Neural cell (in vitro differentiated cells): Measurements from ENCODE around the gene ROBO4.

ENCODE experiments used
- CTCF ChIP-seq: fragments of 450-650 bp; IDR thresholded peaks from 2 replicates; pipeline ENCODE4 v1.5.1; 2014; ENCODE audit warnings: antibody characterized with exemption, mild to moderate bottlenecking, moderate library complexity; ENCODE audit not compliant: poor library complexity, severe bottlenecking
- EZH2 ChIP-seq: fragments of 200-600, 300-800 bp; shearing (Covaris generic), sonication (generic); IDR thresholded peaks from 2 replicates; pipeline ENCODE4 v1.6.1; 2014; ENCODE audit warnings: antibody characterized with exemption, low read length, borderline replicate concordance, mild to moderate bottlenecking; ENCODE audit not compliant: insufficient read depth, poor library complexity, severe bottlenecking
- MXI1 ChIP-seq: fragments of 450-650 bp; conservative IDR thresholded peaks from 2 replicates; pipeline ENCODE4 v1.6.1; 2014; ENCODE audit warnings: antibody characterized with exemption, mild to moderate bottlenecking; ENCODE audit not compliant: poor library complexity, severe bottlenecking
- POLR2AphosphoS5 ChIP-seq: IDR thresholded peaks from 2 replicates; pipeline ENCODE4 v1.6.1; 2012
- RAD21 ChIP-seq: fragments of 450-650 bp; conservative IDR thresholded peaks from 2 replicates; pipeline ENCODE4 v1.6.1; 2014; ENCODE audit warnings: antibody characterized with exemption, mild to moderate bottlenecking, moderate library complexity

- TF ChIP-seq EZH2 = no peak
- no peak for TF ChIP-seq CTCF
- no peak for TF ChIP-seq RAD21
- no peak for TF ChIP-seq POLR2AphosphoS5
- TF ChIP-seq MXI1 = no peak
These were observed 33.3 kb downstream of the ROBO4 start for GRCh38 chr11:124864176-124864891.
